Smooth muscle cell (in vitro differentiated cells): ENCODE measurements around the gene PCIF1. TPM values are rescaled to one million over a fixed set of nuclear protein-coding genes. Genes with fewer than 3 reads are reported as not detected.

Source experiments
- DNase-seq: peaks from one replicate; lab custom pipeline; 2025; ENCODE audit not compliant: unreplicated experiment; lab: John Stamatoyannopoulos, UW
- H2AFZ ChIP-seq: fragments of 200-600 bp; sonication (generic); 2 replicates; pipeline ENCODE4 v1.6.0; 2016; ENCODE audit warnings: antibody characterized with exemption, low read depth, mild to moderate bottlenecking
- H3F3A ChIP-seq: fragments of 200-600 bp; sonication (generic); 2 replicates; pipeline ENCODE4 v1.6.0; 2017; ENCODE audit warnings: antibody characterized with exemption, low read depth
- H3K27ac ChIP-seq: fragments of 200-600 bp; sonication (generic); 2 replicates; pipeline ENCODE4 v1.5.1; 2016; ENCODE audit warnings: low read depth, mild to moderate bottlenecking
- H3K27me3 ChIP-seq: fragments of 200-600 bp; sonication (generic); 2 replicates; pipeline ENCODE4 v1.6.1; 2016; ENCODE audit warnings: low read depth, mild to moderate bottlenecking
- H3K36me3 ChIP-seq: fragments of 200-600 bp; sonication (generic); 2 replicates; pipeline ENCODE4 v1.5.1; 2016; ENCODE audit warnings: low read depth
- H3K4me1 ChIP-seq: fragments of 200-600 bp; sonication (generic); 2 replicates; pipeline ENCODE4 v1.5.1; 2016; ENCODE audit warnings: low read depth
- H3K4me2 ChIP-seq: fragments of 200-600 bp; sonication (generic); 2 replicates; pipeline ENCODE4 v1.6.0; 2016; ENCODE audit warnings: mild to moderate bottlenecking
- H3K4me3 ChIP-seq: fragments of 200-600 bp; sonication (generic); 2 replicates; pipeline ENCODE4 v1.5.1; 2016; ENCODE audit warnings: mild to moderate bottlenecking
- H3K79me2 ChIP-seq: fragments of 200-600 bp; sonication (generic); 2 replicates; pipeline ENCODE4 v1.6.0; 2016; ENCODE audit warnings: low read depth, mild to moderate bottlenecking
- H3K9ac ChIP-seq: fragments of 200-600 bp; sonication (generic); 2 replicates; pipeline ENCODE4 v1.6.0; 2016; ENCODE audit warnings: low read depth
- H3K9me3 ChIP-seq: fragments of 200-600 bp; sonication (generic); replicated peaks from 2 replicates; pipeline ENCODE4 v1.5.1; 2016; ENCODE audit warnings: low read depth
- H4K20me1 ChIP-seq: fragments of 200-600 bp; sonication (generic); 2 replicates; pipeline ENCODE4 v1.6.0; 2016; ENCODE audit warnings: low read depth
- WGBS: methylation state at CpG from one replicate; pipeline ENCODE4 v1.1.7; 2016; ENCODE audit warnings: low lambda C conversion rate; 5-methylcytosine and 5-hydroxymethylcytosine counted together
- polyA plus RNA-seq: library from polyadenylated mRNA; unstranded; fragments of >200 nt; fragmentation: Nextera tagmentation; extraction: Ambion mirVana; gene quantifications from 2 replicates; pipeline ENCODE4 v1.2.1, GENCODE V29; 2016
- total RNA-seq: library from RNA; depleted of rRNA; stranded (reverse); fragments of >200 nt; gene quantifications from 2 replicates; pipeline ENCODE4 v1.2.3, GENCODE V29; 2014
- TF ChIP-seq, protein P1 (sequence below): fragments of 200-600 bp; sonication (generic); IDR thresholded peaks from 2 replicates; pipeline ENCODE4 v1.5.1; 2017; ENCODE audit warnings: borderline replicate concordance, mild to moderate bottlenecking, antibody characterized with exemption; ENCODE audit not compliant: insufficient read depth, poor library complexity, severe bottlenecking

PCIF1 gene
- total and polyA plus RNA-seq, 2 experiments from 2014 or later: 13.5 to 38.9 TPM

DNA sequence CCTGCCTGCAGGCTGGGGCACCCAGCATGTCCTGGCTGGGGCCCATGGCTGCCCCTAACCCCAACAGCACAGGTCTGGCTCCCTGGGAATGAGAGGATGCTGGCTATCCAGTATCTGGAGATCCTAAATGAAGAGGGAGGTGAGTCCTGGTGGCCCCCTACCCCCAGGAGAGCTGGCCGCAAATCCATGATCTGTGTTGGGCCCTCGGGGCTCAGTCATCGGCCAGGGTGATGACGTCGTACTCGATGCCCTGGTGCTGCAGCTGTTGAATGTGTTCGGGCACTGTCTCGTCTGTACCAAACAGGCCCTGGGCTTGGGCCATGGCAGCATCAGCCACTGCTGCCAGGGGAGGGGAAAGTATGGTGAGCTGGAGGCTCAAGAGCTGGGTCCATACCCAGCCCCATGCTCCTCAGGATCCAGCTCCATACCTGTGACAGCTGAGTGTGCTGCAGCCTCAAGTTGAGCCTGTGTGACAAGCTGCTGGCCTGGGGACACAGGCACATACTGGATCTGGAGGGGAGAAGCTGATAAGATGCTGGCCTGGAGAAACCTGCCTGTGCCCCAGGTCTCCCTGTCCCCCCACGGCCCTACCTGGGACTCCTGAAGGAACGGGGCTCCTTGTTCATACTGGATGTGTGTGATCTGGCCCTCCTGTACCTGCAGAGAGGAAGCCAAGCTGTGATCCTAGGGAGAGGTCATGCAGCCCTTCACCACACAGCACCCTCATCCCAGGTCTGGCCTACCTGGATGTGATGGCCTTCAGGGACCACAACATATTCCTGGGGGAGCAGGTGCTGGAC, 14.5 kb downstream of the PCIF1 start:
- Histone ChIP-seq H3K27ac (no peak overlapping the region), H3K4me2 (no peak overlapping the region), H4K20me1 (no peaks in the 10 kb centered on the region), H3K4me1 (no peaks in the 10 kb centered on the region), H3K4me3 (no peak overlapping the region), H3K79me2 (no peaks in the 10 kb centered on the region), H3F3A (peaks cover 8% of the 10 kb centered on the region), H3K9me3 (no peaks in the 10 kb centered on the region), H2AFZ (no peak overlapping the region), H3K36me3 (no peaks in the 10 kb centered on the region), H3K9ac (no peak overlapping the region), H3K27me3 (no peaks in the 10 kb centered on the region)
- TF ChIP-seq, protein P1, sequence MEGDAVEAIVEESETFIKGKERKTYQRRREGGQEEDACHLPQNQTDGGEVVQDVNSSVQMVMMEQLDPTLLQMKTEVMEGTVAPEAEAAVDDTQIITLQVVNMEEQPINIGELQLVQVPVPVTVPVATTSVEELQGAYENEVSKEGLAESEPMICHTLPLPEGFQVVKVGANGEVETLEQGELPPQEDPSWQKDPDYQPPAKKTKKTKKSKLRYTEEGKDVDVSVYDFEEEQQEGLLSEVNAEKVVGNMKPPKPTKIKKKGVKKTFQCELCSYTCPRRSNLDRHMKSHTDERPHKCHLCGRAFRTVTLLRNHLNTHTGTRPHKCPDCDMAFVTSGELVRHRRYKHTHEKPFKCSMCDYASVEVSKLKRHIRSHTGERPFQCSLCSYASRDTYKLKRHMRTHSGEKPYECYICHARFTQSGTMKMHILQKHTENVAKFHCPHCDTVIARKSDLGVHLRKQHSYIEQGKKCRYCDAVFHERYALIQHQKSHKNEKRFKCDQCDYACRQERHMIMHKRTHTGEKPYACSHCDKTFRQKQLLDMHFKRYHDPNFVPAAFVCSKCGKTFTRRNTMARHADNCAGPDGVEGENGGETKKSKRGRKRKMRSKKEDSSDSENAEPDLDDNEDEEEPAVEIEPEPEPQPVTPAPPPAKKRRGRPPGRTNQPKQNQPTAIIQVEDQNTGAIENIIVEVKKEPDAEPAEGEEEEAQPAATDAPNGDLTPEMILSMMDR: no peak
- WGBS: 92% methylated on average over 10 of the region's 10 CpGs
- no peak for DNase-seq

DNA sequence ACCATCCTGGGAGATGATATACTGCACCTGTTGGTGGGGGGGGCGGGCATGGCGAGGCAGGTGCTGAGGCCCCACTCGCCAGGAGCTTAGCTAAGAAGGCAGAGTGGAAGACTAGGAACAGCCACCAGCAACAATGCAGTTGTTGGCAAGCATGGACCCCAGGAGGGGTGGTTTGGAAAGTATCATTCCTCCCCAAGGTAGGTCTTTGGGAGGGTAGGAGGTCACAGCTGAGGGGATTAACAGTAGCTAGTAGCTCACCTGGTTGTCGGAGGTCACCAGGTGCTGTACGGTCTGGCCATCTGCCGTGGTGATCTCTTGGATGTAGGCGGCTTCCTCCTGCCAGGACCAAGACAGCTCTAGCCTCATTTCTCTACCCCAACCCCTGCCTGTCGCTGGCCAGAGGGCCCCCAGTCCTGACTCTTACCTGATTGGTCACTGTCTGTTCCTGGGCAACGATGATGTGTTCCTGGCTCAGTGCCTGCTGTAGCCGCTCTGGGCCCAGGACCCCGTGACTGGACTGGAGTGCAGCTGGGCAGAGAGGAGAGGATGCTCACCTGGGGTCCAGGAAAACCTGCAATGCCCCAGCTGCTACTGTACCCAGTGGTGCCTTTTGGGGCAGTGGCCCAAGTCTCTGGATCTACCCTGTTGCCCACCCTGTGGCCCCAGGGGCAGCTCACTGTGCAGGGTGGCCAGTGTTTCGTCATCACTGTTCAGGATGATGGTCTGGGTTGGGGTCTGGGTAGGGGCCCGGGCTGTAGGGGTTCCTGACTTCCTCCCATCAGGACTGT, 15.3 kb downstream of the PCIF1 start:
- DNase-seq: no peak
- Histone ChIP-seq H3K9me3 (no peaks in the 10 kb centered on the region), H3K9ac (no peak overlapping the region), H3K27me3 (no peaks in the 10 kb centered on the region), H3F3A (peaks cover 8% of the 10 kb centered on the region), H3K4me2 (no peak overlapping the region), H3K27ac (no peak overlapping the region), H4K20me1 (no peaks in the 10 kb centered on the region), H3K4me1 (no peaks in the 10 kb centered on the region), H3K79me2 (no peaks in the 10 kb centered on the region), H3K36me3 (no peaks in the 10 kb centered on the region), H3K4me3 (no peak overlapping the region), H2AFZ (no peak overlapping the region)
- TF ChIP-seq, protein P1: no peak
- 96% methylated on average over 13 of the region's 13 CpGs for WGBS

DNA sequence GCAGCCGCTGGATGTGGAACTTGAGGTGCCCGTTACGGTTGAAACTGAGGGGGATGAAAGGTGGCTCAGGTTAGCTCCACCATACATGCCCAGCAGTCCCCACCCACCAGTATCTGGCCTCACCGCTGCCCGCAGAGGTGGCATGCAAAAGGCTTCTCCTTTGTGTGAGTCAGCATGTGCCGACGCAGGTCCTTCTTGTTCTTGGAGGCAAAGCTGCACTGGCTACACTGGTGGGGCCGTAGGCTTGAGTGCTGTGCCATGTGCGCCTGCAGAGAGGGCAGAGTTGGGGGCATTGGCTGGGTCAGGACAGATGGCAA, 15.8 kb downstream of the PCIF1 start:
- H3K27ac ChIP-seq: no peak overlapping the region
- H3K36me3 ChIP-seq: no peaks in the 10 kb centered on the region
- no peaks in the 10 kb centered on the region for H3K4me1 ChIP-seq
- H3K4me3 ChIP-seq: no peak overlapping the region
- no peak overlapping the region for H3K9ac ChIP-seq
- H2AFZ ChIP-seq: no peak overlapping the region
- no peaks in the 10 kb centered on the region for H4K20me1 ChIP-seq
- H3K79me2 ChIP-seq: no peaks in the 10 kb centered on the region
- H3K27me3 ChIP-seq: no peaks in the 10 kb centered on the region
- 96% methylated on average over 9 of the region's 9 CpGs for WGBS
- TF ChIP-seq, protein P1: no peak
- H3K9me3 ChIP-seq: no peaks in the 10 kb centered on the region
- H3F3A ChIP-seq: peaks cover 8% of the 10 kb centered on the region
- DNase-seq: no peak
- H3K4me2 ChIP-seq: no peak overlapping the region
